Immature natural killer cell (primary cell): ENCODE measurements around the gene SCLY. TPM values are rescaled to one million over a fixed set of nuclear protein-coding genes. Genes with fewer than 3 reads are reported as not detected.

ENCODE experiments used
- DNase-seq, 3 donors: peaks; one replicate each; pipeline ENCODE4 v3.0.0; 2022; ENCODE audit warnings: mixed read lengths in 1 of 3
- H3K27ac Mint-ChIP-seq, 6 donors: one replicate each; pipeline ENCODE4 v1.8.0; 2020; ENCODE audit warnings: mixed read lengths in 6 of 6, mild to moderate bottlenecking in 5 of 6, inconsistent platforms in 4 of 6, moderate library complexity in 3 of 6
- H3K27me3 Mint-ChIP-seq, 3 donors: one replicate each; pipeline ENCODE4 v1.8.0; 2020 to 2021; ENCODE audit warnings: low read depth in 3 of 3, mild to moderate bottlenecking in 3 of 3, mixed read lengths in 3 of 3, moderate library complexity in 3 of 3, inconsistent platforms in 1 of 3
- H3K36me3 Mint-ChIP-seq, 3 donors: one replicate each; pipeline ENCODE4 v1.8.0; 2020; ENCODE audit warnings: mixed read lengths in 3 of 3, inconsistent platforms in 2 of 3, mild to moderate bottlenecking in 2 of 3
- H3K4me1 Mint-ChIP-seq, 2 donors: one replicate each; pipeline ENCODE4 v1.8.0; 2020; ENCODE audit warnings: inconsistent platforms in 2 of 2, mild to moderate bottlenecking in 2 of 2, mixed read lengths in 2 of 2, moderate library complexity in 1 of 2
- H3K4me3 Mint-ChIP-seq, 5 donors: one replicate each; pipeline ENCODE4 v1.8.0; 2020; ENCODE audit warnings: mild to moderate bottlenecking in 5 of 5, mixed read lengths in 5 of 5, inconsistent platforms in 3 of 5, moderate library complexity in 3 of 5
- H3K9me3 Mint-ChIP-seq, 6 donors: one replicate each; pipeline ENCODE4 v1.8.0; 2020; ENCODE audit warnings: mild to moderate bottlenecking in 6 of 6, mixed read lengths in 6 of 6, inconsistent platforms in 4 of 6, moderate library complexity in 3 of 6
- polyA plus RNA-seq, 3 donors: library from polyadenylated mRNA; unstranded; fragments of 300-500 nt; fragmentation: Illumina TruSeq; gene quantifications; one replicate each; pipeline ENCODE4 v1.2.3, GENCODE V29; 2021

SCLY gene
- polyA plus RNA-seq, 3 donors from 2014 or later = 12.1 to 15.8 (median 12.8) TPM

DNA sequence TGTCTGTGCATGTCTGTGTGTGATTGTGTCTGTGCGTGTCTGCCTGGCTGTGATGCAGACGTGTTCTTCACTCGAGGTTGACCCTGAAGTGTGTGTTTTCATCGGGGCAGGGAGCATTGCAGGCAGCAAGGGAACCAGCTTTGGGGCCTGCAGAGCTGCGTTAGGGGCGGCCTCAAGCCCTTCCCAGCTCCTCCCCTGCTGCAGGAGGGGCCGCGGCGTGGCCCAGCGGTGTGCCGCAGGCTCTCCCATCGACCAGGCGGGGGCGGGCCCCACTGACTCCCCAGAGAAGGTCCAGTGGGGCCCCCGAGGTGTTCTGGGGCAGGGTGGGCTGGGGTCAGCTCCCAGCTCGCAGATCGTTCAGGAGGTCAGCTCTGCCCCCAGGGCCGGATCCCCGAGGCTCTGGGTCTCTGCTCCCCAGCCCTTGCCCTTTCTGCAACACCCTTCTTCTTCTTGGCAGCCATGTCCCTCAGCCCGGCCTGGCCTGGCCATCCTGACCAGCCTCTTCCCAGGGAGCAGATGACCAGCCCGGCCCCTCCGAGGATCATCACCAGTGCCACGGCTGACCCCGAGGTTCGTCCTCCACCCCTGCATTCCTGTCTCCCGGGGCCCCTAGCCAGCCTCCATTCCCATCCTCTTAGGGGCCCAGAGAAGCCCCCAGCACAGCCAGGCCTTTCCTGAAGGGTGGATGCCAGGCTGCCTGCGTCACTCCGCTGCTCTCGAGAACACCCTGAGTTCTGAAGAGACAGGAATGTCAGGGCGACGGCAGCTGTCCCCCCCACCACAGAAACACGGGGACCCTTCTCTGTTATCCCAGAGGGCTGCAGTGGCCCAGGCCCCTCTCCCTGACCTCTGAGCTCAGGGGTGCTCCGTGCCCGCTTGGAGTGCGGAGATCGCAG lies 66.6 kb downstream of the SCLY start:
- peak overlapping the region in 1 of 5 donors; percentile 21 for H3K4me3 Mint-ChIP-seq
- no peak overlapping the region for H3K27ac Mint-ChIP-seq
- H3K27me3 Mint-ChIP-seq = peaks cover 0 to 2% (median 0%) of the 10 kb centered on the region in 3 donors
- H3K4me1 Mint-ChIP-seq = no peaks in the 10 kb centered on the region
- no peaks in the 10 kb centered on the region for H3K9me3 Mint-ChIP-seq
- H3K36me3 Mint-ChIP-seq = no peaks in the 10 kb centered on the region
- peak in 1 of 3 donors; percentile 32 for DNase-seq

DNA sequence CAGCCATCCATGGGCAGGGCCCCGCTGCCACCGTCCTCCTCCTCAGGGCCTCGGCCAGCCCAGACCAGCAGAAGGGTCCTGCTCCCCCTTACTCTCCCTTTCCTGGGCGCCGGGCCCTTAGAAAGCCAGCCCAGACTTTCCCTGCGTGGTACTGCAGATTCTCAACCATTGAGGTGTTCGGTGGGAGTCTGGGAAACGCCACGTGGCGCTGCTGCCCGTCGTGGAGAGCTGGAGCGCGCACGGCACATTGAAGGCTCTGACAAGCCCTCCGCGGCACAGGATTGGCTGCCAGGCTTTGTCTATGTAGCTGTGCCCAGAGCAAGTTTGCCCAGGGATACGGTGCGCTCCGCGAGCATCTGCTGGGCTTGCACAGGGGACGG lies 67.2 kb downstream of the SCLY start:
- Mint-ChIP-seq H3K4me3 (peak overlapping the region in 1 of 5 donors; percentile 21), H3K36me3 (no peaks in the 10 kb centered on the region), H3K27ac (no peak overlapping the region), H3K4me1 (no peaks in the 10 kb centered on the region), H3K9me3 (no peaks in the 10 kb centered on the region), H3K27me3 (peaks cover 0 to 2% (median 0%) of the 10 kb centered on the region in 3 donors)
- DNase-seq = no peak

DNA sequence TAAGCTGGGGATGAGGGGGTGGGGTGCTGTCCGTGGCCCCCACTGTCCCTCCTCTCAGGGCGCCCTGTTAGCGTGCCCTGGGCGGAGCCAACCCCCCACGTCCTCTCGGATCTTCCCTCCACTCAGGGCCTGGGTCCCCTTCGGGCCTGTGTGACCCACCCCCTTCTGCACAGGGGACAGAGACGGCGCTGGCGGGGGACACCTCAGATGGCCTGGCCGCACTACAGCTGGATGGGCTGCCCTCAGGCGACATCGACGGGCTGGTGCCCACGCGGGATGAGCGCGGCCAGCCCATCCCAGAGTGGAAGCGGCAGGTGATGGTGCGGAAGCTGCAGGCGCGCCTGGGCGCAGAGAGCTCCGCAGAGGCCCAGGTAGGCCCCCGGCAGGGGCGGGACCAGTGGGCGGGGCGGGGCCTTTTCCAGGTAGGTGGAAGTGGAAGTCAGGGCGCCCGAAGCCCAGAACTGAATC lies 67.8 kb downstream of the SCLY start:
- Mint-ChIP-seq H3K4me3 (no peak overlapping the region), H3K27ac (no peak overlapping the region), H3K27me3 (peaks cover 0 to 2% (median 1%) of the 10 kb centered on the region in 3 donors), H3K9me3 (no peaks in the 10 kb centered on the region), H3K4me1 (no peaks in the 10 kb centered on the region), H3K36me3 (no peaks in the 10 kb centered on the region)
- DNase-seq = no peak

DNA sequence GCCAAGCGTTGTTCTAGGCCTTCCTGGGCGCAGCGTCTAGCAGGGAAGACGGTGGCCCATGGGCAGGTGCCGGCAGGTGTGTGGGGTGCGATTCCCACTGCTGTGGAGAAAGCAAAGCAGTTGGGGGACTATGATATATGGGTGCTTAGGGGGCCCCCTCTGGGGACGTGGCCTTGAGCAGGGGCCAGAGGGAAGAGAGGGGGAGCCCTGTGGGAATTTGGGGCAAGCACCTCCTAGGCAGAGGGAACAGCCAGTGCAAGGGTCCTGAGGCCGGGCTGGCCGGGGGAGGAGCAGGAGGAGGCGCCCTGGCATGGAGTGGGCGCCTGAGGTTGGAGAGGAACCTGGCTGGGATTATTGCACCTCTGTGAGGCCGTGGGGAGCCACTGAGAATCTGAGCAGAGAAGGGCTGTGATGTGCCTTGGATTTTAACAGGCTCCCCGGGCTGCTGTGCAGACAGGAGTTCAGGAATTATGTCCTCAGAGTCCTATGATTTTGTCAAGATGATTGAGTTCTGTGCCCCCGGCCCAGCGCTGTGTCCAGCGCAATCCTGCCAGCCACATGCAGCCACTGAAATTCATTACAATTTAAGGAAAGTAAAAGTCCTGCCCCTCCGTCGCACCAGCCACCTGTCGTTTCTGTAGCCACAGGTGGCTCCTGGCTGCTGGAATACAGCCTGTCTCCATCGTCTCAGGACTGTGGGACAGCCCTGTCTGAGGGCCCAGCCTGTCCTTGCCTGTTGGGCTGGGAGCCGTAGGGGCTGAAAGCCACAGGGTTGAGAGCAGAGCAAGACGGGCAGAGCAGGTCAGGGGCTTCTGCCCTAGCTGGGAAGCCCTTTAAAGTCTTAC lies 68.6 kb downstream of the SCLY start:
- no peaks in the 10 kb centered on the region for H3K4me1 Mint-ChIP-seq
- no peak overlapping the region for H3K27ac Mint-ChIP-seq
- H3K36me3 Mint-ChIP-seq = no peaks in the 10 kb centered on the region
- DNase-seq = no peak
- no peaks in the 10 kb centered on the region for H3K9me3 Mint-ChIP-seq
- H3K4me3 Mint-ChIP-seq = no peak overlapping the region
- peaks cover 0 to 1% (median 0%) of the 10 kb centered on the region in 3 donors for H3K27me3 Mint-ChIP-seq

DNA sequence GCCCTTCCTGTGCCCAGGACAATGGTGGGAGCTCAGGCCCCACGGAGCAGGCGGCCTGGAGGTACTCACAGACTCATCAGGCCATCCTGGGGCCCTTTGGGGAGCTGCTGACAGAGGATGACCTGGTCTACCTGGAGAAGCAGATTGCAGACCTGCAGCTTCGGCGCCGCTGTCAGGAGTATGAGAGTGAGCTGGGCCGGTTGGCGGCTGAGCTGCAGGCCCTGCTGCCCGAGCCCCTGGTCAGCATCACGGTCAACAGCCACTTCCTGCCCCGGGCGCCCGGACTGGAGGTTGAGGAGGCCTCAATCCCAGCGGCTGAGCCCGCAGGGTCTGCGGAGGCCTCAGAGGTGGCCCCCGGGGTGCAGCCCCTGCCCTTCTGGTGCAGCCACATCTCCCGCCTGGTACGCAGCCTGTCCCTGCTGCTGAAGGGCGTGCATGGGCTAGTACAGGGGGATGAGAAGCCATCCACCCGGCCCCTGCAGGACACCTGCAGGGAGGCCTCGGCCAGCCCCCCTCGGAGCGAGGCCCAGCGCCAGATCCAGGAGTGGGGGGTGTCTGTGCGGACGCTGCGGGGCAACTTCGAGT lies 69.4 kb downstream of the SCLY start:
- DNase-seq = no peak
- H3K9me3 Mint-ChIP-seq = no peaks in the 10 kb centered on the region
- H3K27ac Mint-ChIP-seq = no peak overlapping the region
- no peaks in the 10 kb centered on the region for H3K36me3 Mint-ChIP-seq
- no peaks in the 10 kb centered on the region for H3K4me1 Mint-ChIP-seq
- H3K27me3 Mint-ChIP-seq = peaks cover 0 to 2% (median 0%) of the 10 kb centered on the region in 3 donors
- no peak overlapping the region for H3K4me3 Mint-ChIP-seq

DNA sequence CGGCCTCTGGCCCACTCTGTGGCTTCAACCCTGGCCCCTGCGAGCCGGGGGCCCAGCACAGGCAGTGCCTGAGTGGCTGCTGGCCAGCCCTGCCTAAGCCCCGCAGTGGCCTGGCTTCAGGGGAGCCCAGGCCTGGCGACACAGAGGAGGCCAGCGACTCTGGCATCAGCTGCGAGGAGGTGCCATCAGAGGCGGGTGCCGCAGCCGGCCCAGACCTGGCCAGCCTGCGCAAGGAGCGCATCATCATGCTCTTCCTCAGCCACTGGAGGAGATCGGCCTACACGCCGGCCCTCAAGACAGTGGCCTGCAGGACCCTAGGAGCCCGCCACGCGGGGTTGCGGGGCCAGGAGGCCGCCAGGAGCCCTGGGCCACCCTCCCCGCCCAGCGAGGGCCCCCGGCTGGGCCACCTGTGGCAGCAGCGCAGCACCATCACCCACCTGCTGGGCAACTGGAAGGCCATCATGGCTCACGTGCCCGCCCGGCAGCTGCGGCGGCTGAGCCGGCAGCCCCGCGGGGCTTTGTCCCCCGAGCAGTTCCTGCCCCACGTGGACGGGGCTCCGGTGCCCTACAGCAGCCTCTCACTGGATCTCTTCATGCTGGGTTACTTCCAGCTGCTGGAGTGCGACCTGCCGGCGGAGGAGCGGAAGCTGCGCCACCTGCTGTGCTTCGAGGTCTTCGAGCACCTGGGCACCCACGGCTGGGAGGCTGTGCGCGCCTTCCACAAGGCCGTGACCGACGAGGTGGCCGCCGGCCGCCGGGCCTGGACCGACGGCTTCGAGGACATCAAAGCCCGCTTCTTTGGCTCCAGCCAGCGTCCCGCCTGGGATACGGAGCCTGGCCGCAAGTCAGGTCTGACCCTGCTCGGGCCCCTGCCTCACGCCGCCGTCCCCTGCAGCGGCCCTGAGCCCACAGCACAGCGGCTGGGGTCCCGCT lies 70.2 kb downstream of the SCLY start:
- no peak for DNase-seq
- H3K4me3 Mint-ChIP-seq = no peak overlapping the region
- H3K36me3 Mint-ChIP-seq = no peaks in the 10 kb centered on the region
- H3K4me1 Mint-ChIP-seq = no peaks in the 10 kb centered on the region
- H3K9me3 Mint-ChIP-seq = no peaks in the 10 kb centered on the region
- H3K27ac Mint-ChIP-seq = no peak overlapping the region
- H3K27me3 Mint-ChIP-seq = peaks cover 0 to 4% (median 0%) of the 10 kb centered on the region in 3 donors

DNA sequence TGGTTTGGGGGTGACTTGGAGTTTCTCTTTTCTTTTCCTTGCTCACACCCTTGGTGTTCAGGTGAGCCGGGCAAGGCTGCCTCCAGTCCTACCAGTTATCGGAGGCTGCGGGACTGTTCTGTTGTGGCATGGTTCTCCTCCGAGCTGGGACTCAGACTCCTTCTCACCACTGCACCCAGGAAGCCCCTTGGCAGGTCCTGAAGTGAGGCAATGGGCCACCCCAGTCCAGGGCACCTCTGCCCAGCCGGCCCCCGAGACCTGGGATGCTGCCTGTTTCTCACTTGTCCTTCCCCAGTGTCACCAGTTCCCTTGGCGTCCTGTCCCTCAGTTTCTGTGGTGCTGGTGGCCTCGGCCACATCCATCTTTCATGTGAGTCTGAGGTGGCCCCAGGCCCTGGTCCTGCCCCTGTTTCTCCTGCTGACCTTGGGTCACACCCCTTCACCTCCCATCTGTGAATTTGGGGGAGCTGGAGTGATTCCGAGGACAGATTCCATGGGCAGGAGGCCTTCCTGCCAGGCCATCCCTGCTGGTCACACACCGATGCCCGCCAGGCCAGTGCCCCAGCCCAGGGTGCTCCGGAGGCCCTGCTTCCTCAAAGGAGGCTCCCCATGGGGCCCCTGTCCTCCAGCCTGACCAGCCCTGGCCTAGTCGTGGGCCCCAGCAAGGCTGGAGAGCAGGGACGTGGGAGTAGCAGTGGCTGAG lies 71.1 kb downstream of the SCLY start:
- Mint-ChIP-seq H3K9me3 (no peaks in the 10 kb centered on the region), H3K36me3 (no peaks in the 10 kb centered on the region), H3K4me1 (no peaks in the 10 kb centered on the region), H3K27ac (no peak overlapping the region), H3K4me3 (no peak overlapping the region), H3K27me3 (peaks cover 0 to 4% (median 2%) of the 10 kb centered on the region in 3 donors)
- DNase-seq = no peak

DNA sequence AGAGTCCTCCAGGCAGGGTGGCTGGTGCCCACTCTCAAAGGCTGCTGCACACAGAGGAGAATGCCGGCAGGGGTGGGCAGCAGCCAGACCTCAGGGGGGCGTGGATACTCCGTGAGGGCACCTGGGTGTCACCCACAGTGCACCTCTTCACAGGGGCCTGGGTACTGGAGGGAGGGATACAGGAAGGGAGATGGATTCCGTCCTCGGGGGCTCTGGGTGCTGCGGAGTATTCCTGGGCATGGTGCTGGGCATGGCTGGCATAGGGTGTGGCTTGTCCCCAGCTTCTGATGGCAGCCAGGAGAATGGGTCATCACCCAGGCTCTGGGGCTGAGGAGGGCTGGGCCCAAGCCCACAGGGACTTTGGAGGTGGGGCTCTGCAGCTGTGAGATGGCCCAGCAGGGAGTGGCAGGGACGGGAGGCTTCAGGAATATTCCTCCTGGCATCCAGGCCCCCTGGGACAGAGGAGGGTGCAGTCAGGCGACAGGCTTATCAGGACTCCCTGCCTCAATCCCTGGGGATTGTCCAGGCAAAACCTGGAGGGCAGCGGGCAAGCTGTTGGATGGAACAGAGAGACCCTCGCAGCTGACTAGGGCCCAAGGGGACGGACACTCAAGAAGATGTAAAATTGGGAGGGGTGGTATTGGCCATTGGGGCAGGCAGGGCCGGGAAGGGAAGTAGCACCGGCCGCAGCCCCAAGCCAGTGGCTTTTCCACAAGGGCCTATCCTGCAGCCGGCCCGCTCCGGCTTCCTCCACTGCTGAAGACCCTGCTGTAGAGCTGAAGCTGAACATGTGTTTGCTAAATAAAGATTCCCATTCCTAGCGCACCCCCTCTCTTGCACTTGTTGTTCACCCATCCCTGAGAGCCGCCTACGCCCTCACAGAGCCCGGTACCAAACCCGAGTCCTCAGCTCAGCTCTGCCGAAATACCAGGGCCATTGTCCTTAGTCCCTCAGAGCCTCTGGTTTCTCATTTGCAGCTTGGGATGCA lies 72.0 kb downstream of the SCLY start:
- H3K9me3 Mint-ChIP-seq = no peaks in the 10 kb centered on the region
- no peaks in the 10 kb centered on the region for H3K4me1 Mint-ChIP-seq
- no peaks in the 10 kb centered on the region for H3K36me3 Mint-ChIP-seq
- H3K27ac Mint-ChIP-seq = peak overlapping the region in 1 of 6 donors; percentile 80
- DNase-seq = no peak
- no peak overlapping the region for H3K4me3 Mint-ChIP-seq
- H3K27me3 Mint-ChIP-seq = peaks cover 0 to 4% (median 2%) of the 10 kb centered on the region in 3 donors

DNA sequence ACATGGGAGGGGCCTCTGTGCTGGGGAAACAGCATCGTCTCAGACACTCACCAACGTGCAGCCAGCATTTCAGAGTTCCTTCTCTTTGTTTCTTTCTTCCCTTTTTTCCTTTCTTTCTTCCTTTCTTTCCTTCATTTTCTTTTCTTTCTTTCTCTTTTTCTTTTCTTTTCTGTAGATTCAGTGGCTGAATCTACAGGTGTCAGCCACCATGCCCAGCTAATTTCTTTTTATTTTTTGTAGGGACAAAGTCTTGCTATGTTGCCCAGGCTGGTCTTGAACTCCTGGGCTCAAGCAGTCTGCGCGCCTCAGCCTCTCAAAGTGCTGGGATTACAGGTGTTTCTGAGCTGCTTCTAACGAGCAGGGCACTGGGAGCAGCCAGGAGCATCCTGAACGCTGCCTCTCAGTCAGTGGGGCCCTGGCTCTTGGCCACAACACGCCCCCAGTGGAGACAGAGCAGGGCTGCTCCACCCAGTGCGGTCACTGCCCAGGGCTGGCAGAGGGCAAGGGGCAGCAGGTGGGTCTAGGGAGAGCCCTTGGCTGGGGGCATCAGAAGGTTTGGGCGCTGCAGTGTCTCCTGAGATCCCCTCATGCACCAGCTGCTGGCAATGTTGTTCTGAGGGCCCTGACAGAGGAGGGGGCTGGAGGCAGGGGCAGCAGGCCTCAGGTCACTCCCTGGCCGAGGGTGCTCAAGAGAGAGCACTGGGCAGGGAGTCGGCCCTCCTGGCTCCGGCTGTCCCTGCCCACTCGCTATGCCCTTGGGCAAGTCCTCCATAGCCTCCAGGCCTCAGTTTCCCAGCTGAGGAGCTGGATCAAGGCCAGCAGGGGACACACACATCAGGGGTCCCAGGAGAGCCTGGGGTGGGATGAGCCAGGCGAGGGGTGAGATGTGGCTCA lies 72.9 kb downstream of the SCLY start:
- Mint-ChIP-seq H3K27me3 (peaks cover 0 to 6% (median 2%) of the 10 kb centered on the region in 3 donors), H3K4me1 (no peaks in the 10 kb centered on the region), H3K4me3 (no peak overlapping the region), H3K27ac (peak overlapping the region in 1 of 6 donors; percentile 80), H3K9me3 (no peaks in the 10 kb centered on the region), H3K36me3 (no peaks in the 10 kb centered on the region)
- no peak for DNase-seq

DNA sequence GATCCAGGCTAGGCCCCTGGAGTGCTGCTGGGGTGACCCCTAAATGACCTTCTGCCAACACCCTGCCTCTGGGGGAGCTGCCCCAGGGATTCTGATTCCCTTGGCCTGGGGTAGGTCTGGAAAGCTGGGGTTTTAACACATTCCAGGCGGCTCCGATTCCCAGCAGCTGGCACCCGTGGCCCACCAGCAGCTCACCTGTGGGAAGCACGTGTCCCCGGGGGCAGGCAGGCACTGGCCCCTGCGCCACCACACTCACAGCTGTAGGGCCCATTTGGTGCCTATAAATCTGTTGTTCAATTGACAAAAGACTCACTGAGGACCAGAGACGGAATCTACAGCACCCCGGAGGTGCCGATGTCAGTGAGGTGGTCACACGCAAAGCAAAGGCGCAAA lies 73.6 kb downstream of the SCLY start:
- H3K27me3 Mint-ChIP-seq = peaks cover 0 to 6% (median 2%) of the 10 kb centered on the region in 3 donors
- H3K4me1 Mint-ChIP-seq = no peaks in the 10 kb centered on the region
- no peak overlapping the region for H3K27ac Mint-ChIP-seq
- H3K36me3 Mint-ChIP-seq = no peaks in the 10 kb centered on the region
- no peak for DNase-seq
- no peaks in the 10 kb centered on the region for H3K9me3 Mint-ChIP-seq
- no peak overlapping the region for H3K4me3 Mint-ChIP-seq

DNA sequence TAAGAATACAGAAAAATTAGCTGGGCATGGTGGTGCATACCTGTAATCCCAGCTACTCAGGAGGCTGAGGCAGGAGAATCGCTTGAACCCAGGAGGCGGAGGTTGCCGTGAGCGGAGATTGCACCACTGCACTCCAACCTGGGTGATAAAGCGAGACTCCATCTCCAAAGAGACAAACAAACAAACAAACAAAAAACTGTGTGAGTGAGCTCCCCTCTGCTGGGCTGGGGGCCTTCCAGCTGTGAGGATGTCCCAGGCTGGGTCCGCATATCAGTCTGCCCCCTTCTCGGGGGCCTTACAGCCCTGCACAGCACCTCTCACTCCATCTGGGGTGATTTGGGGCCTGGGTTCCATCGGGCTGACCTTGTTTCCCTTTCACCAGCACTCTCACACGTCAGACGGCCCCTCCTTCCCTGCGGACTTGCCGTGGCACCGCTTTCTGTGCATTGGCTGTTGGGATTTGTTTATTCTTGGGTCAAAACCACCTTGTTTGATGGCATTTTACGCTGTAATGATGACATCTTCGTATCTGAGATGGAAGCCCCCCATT lies 74.9 kb downstream of the SCLY start:
- H3K4me1 Mint-ChIP-seq = no peaks in the 10 kb centered on the region
- no peak overlapping the region for H3K27ac Mint-ChIP-seq
- H3K4me3 Mint-ChIP-seq = no peak overlapping the region
- peaks cover 0 to 6% (median 2%) of the 10 kb centered on the region in 3 donors for H3K27me3 Mint-ChIP-seq
- no peaks in the 10 kb centered on the region for H3K36me3 Mint-ChIP-seq
- no peaks in the 10 kb centered on the region for H3K9me3 Mint-ChIP-seq
- no peak for DNase-seq
